H1 (cell line): ENCODE measurements around the gene NFIA. TPM values are rescaled to one million over a fixed set of nuclear protein-coding genes. Genes with fewer than 3 reads are reported as not detected.

Experiments
- CTCF ChIA-PET: fragments of 300-600 bp; sonication (Branson Sonifier 250); formaldehyde crosslinking; loops from one replicate; lab custom pipeline; 2021; ENCODE audit not compliant: partially characterized antibody; lab: Charles Lee
- POLR2A ChIA-PET: fragments of 300-600 bp; sonication (Branson Sonifier 250); formaldehyde crosslinking; loops from one replicate; lab custom pipeline; 2021; ENCODE audit warnings: inconsistent platforms; ENCODE audit not compliant: partially characterized antibody; lab: Charles Lee
- DNase-seq, 2 experiments: peaks; one replicate each; pipeline versions ENCODE4 v3.0.0 to v3.0.0-alpha.2; 2010 to 2022; ENCODE audit warnings: low spot score in 2 of 2, low read depth in 1 of 2, mixed read lengths in 1 of 2
- FAIRE-seq: peaks from 2 replicates; lab custom pipeline; 2011; peaks lifted over from hg19 to GRCh38; lab: Jason Lieb, UNC
- H2AFZ ChIP-seq: 2 replicates; pipeline ENCODE4 v1.8.1; 2012; ENCODE audit warnings: low read length, inconsistent platforms
- H2AK5ac ChIP-seq: 2 replicates; pipeline ENCODE4 v1.6.1; 2013; ENCODE audit warnings: low read depth, low read length
- H2BK120ac ChIP-seq: replicated peaks from 2 replicates; pipeline ENCODE3; 2013; ENCODE audit warnings: low read depth, low read length, inconsistent platforms
- H2BK12ac ChIP-seq: 2 replicates; pipeline ENCODE4 v1.6.1; 2013; ENCODE audit warnings: low read depth, low read length
- H2BK15ac ChIP-seq: 2 replicates; pipeline ENCODE4 v1.6.1; 2013; ENCODE audit warnings: low read length
- H2BK20ac ChIP-seq: 2 replicates; pipeline ENCODE4 v1.6.1; 2013; ENCODE audit warnings: low read length
- H2BK5ac ChIP-seq: 2 replicates; pipeline ENCODE4 v1.6.1; 2013; ENCODE audit warnings: low read depth, low read length
- H3K14ac ChIP-seq: 2 replicates; pipeline ENCODE4 v1.6.1; 2013; ENCODE audit warnings: inconsistent platforms; ENCODE audit not compliant: insufficient read length
- H3K18ac ChIP-seq: 2 replicates; pipeline ENCODE4 v1.6.1; 2013; ENCODE audit warnings: low read length; ENCODE audit errors: extremely low read depth
- H3K23ac ChIP-seq: 2 replicates; pipeline ENCODE4 v1.6.1; 2013; ENCODE audit warnings: inconsistent platforms; ENCODE audit not compliant: insufficient read length
- H3K23me2 ChIP-seq: 2 replicates; pipeline ENCODE4 v1.6.1; 2013; ENCODE audit warnings: low read depth, low read length
- H3K27ac ChIP-seq: 2 replicates; pipeline ENCODE4 v1.6.1; 2011; ENCODE audit warnings: low read depth, low read length, inconsistent platforms
- H3K27me3 ChIP-seq, 4 experiments: replicated peaks in 1 of 4; 1 replicate in 1 of 4; 2 replicates in 3 of 4; pipeline versions ENCODE4 v1.6.1 to v1.8.1; 2011 to 2013; ENCODE audit warnings: low read length in 3 of 4, mild to moderate bottlenecking in 3 of 4, inconsistent platforms in 2 of 4, mixed read lengths in 2 of 4, moderate library complexity in 1 of 4; ENCODE audit not compliant: control insufficient read depth in 3 of 4, insufficient read depth in 3 of 4; ENCODE audit errors: extremely low read depth in 1 of 4
- H3K36me3 ChIP-seq, 4 experiments: 2 replicates each; pipeline versions ENCODE4 v1.6.1 to v1.8.1; 2011 to 2013; ENCODE audit warnings: mild to moderate bottlenecking in 4 of 4, low read length in 3 of 4, moderate library complexity in 2 of 4, control low read depth in 1 of 4, inconsistent platforms in 1 of 4; ENCODE audit not compliant: insufficient read depth in 4 of 4, control insufficient read depth in 2 of 4
- H3K4ac ChIP-seq: replicated peaks from 2 replicates; pipeline ENCODE3; 2013; ENCODE audit warnings: low read length, low read depth, mixed read lengths, inconsistent platforms; ENCODE audit not compliant: insufficient read length
- H3K4me1 ChIP-seq, 4 experiments: replicated peaks in 1 of 4; 1 replicate in 1 of 4; 2 replicates in 3 of 4; pipeline versions ENCODE4 v1.6.1 to v1.8.1; 2011 to 2013; ENCODE audit warnings: low read length in 3 of 4, inconsistent platforms in 2 of 4, mixed read lengths in 1 of 4; ENCODE audit not compliant: insufficient read depth in 4 of 4, control insufficient read depth in 3 of 4
- H3K4me2 ChIP-seq, 2 experiments: 2 replicates each; pipeline versions ENCODE4 v1.6.1 to v1.8.1; 2011 to 2013; ENCODE audit warnings: low read depth in 2 of 2, low read length in 2 of 2, control low read depth in 1 of 2, inconsistent platforms in 1 of 2, mild to moderate bottlenecking in 1 of 2; ENCODE audit not compliant: insufficient read depth in 1 of 2
- H3K4me3 ChIP-seq, 4 experiments: fragments of 200-600, 300-600 bp in 1 of 4; sonication (generic), shearing (Covaris generic), sonication (Bioruptor Twin) in 1 of 4; 2 replicates each; pipeline versions ENCODE4 v1.5.1 to v1.8.1; 2011 to 2016; ENCODE audit warnings: low read length in 4 of 4, low read depth in 3 of 4, control low read depth in 2 of 4, inconsistent platforms in 2 of 4, mild to moderate bottlenecking in 2 of 4, mixed read lengths in 1 of 4, moderate library complexity in 1 of 4; ENCODE audit not compliant: insufficient read depth in 2 of 4; ENCODE audit errors: extremely low read depth in 1 of 4
- H3K56ac ChIP-seq: replicated peaks from 2 replicates; pipeline ENCODE3; 2013; ENCODE audit warnings: low read depth, mild to moderate bottlenecking, mixed read lengths, low read length, inconsistent platforms; ENCODE audit not compliant: insufficient read length
- H3K79me1 ChIP-seq: 2 replicates; pipeline ENCODE4 v1.6.1; 2013; ENCODE audit warnings: low read depth, low read length, control low read depth
- H3K79me2 ChIP-seq, 2 experiments: 2 replicates each; pipeline versions ENCODE4 v1.6.1 to v1.8.1; 2012 to 2013; ENCODE audit warnings: low read length in 2 of 2, mild to moderate bottlenecking in 2 of 2, inconsistent platforms in 1 of 2; ENCODE audit not compliant: insufficient read depth in 2 of 2, control insufficient read depth in 1 of 2
- H3K9ac ChIP-seq, 4 experiments: replicated peaks in 1 of 4; 1 replicate in 1 of 4; 2 replicates in 3 of 4; pipeline versions ENCODE4 v1.6.1 to v1.8.1; 2011 to 2013; ENCODE audit warnings: low read depth in 3 of 4, low read length in 3 of 4, control low read depth in 2 of 4, mild to moderate bottlenecking in 2 of 4, moderate library complexity in 2 of 4, inconsistent platforms in 1 of 4; ENCODE audit errors: extremely low read depth in 1 of 4
- H3K9me3 ChIP-seq, 2 experiments: 2 replicates each; pipeline versions ENCODE4 v1.6.1 to v1.8.1; 2012 to 2013; ENCODE audit warnings: mild to moderate bottlenecking in 2 of 2, moderate library complexity in 2 of 2, control low read depth in 1 of 2, inconsistent platforms in 1 of 2, low read depth in 1 of 2, low read length in 1 of 2, mixed read lengths in 1 of 2; ENCODE audit not compliant: insufficient read depth in 2 of 2
- H4K20me1 ChIP-seq, 2 experiments: replicated peaks in 1 of 2; 2 replicates each; pipeline versions ENCODE3 to v1.8.1; 2011 to 2013; ENCODE audit warnings: inconsistent platforms in 2 of 2, low read length in 2 of 2, mild to moderate bottlenecking in 1 of 2; ENCODE audit not compliant: insufficient read depth in 2 of 2, control insufficient read depth in 1 of 2
- H4K5ac ChIP-seq: 2 replicates; pipeline ENCODE4 v1.6.1; 2013; ENCODE audit warnings: low read length, low read depth, mixed read lengths, inconsistent platforms; ENCODE audit not compliant: insufficient read length
- H4K8ac ChIP-seq: 2 replicates; pipeline ENCODE4 v1.8.0; 2013; ENCODE audit warnings: mild to moderate bottlenecking, moderate library complexity, low read length, inconsistent platforms; ENCODE audit not compliant: insufficient read depth; ENCODE audit errors: extremely low read depth
- H4K91ac ChIP-seq: replicated peaks from 2 replicates; pipeline ENCODE3; 2013; ENCODE audit warnings: low read length, mixed read lengths, inconsistent platforms; ENCODE audit not compliant: insufficient read length
- BRCA1 ChIP-seq: IDR thresholded peaks from 2 replicates; pipeline ENCODE4 v1.6.1; 2012; ENCODE audit warnings: low read depth, low read length, improper control_type of control experiment
- CHD2 ChIP-seq: IDR thresholded peaks from 2 replicates; pipeline ENCODE4 v1.6.1; 2012; ENCODE audit warnings: low read length, improper control_type of control experiment
- GTF2F1 ChIP-seq: IDR thresholded peaks from 2 replicates; pipeline ENCODE4 v1.6.1; 2012; ENCODE audit warnings: low read depth, low read length, improper control_type of control experiment, borderline replicate concordance
- JUND ChIP-seq: IDR thresholded peaks from 2 replicates; pipeline ENCODE4 v1.6.1; 2011; ENCODE audit warnings: mild to moderate bottlenecking, improper control_type of control experiment, low read length
- NANOG ChIP-seq: IDR thresholded peaks from 2 replicates; pipeline ENCODE4 v1.6.1; 2011; ENCODE audit warnings: low read length, low read depth, mild to moderate bottlenecking, inconsistent platforms; ENCODE audit not compliant: insufficient read depth, poor library complexity, severe bottlenecking
- NRF1 ChIP-seq: IDR thresholded peaks from 2 replicates; pipeline ENCODE4 v1.6.1; 2011; ENCODE audit warnings: mild to moderate bottlenecking, low read depth, low read length, improper control_type of control experiment
- RFX5 ChIP-seq: IDR thresholded peaks from 2 replicates; pipeline ENCODE4 v1.6.1; 2011; ENCODE audit warnings: low read depth, low read length, improper control_type of control experiment, borderline replicate concordance
- RNF2 ChIP-seq: fragments of 200-900, 300-1000 bp; sonication (generic); IDR thresholded peaks from 2 replicates; pipeline ENCODE4 v1.7.1; 2016; ENCODE audit warnings: borderline replicate concordance, low read depth, mild to moderate bottlenecking, antibody characterized with exemption, low read length; ENCODE audit not compliant: poor library complexity, severe bottlenecking; ENCODE audit errors: missing control alignments
- SIN3A ChIP-seq, 2 experiments: IDR thresholded peaks in 1 of 2; conservative IDR thresholded peaks in 1 of 2; 2 replicates each; pipeline ENCODE4 v1.6.1; 2011 to 2012; ENCODE audit warnings: low read length in 2 of 2, improper control_type of control experiment in 1 of 2, low read depth in 1 of 2, mild to moderate bottlenecking in 1 of 2
- TCF12 ChIP-seq: IDR thresholded peaks from 2 replicates; pipeline ENCODE4 v1.6.1; 2011; ENCODE audit warnings: low read depth, mild to moderate bottlenecking, low read length
- ZNF274 ChIP-seq: IDR thresholded peaks from 2 replicates; pipeline ENCODE4 v1.7.0; 2012; ENCODE audit warnings: low read length, borderline replicate concordance; ENCODE audit errors: extremely low read depth
- WGBS, 2 experiments: shearing (Covaris generic) in 1 of 2; methylation state at CpG; one replicate each; pipeline versions ENCODE4 v1.1.6 to v1.1.7; 2013 to 2015; ENCODE audit warnings: low lambda C conversion rate in 2 of 2, mixed read lengths in 2 of 2, inconsistent platforms in 1 of 2, low coverage in 1 of 2, missing lambda C conversion rate in 1 of 2; ENCODE audit not compliant: insufficient replicate concordance in 2 of 2, insufficient coverage in 1 of 2, insufficient read length in 1 of 2; ENCODE audit errors: extremely low coverage in 1 of 2, missing lambda C conversion rate in 1 of 2; 5-methylcytosine and 5-hydroxymethylcytosine counted together
- polyA plus RNA-seq, 7 experiments: library from polyadenylated mRNA; depleted of rRNA in 3 of 7; stranded (reverse) in 5 of 7; unstranded in 2 of 7; fragments of >200 nt in 5 of 7; fragments of 200-250 nt in 2 of 7; gene quantifications; 1 replicate in 5 of 7; 2 replicates in 1 of 7; 4 replicates in 1 of 7; pipeline versions ENCODE4 v1.2.1 to v1.2.3, GENCODE V29; 2011 to 2013; ENCODE audit warnings: missing spikeins in 2 of 7, mixed read lengths in 2 of 7
- total RNA-seq: library from RNA; stranded (reverse); fragmentation: NEBNext Ultra II Directional; extraction: Animal tissue kit (Norgen Biotek cat#: 25700); gene quantifications from 2 replicates; pipeline ENCODE4 v1.2.1, GENCODE V29; 2021

NFIA gene
- total and polyA plus RNA-seq, 2 of the 8 experiments (the other 6 are each of a cell fraction or from before 2014, with no cell fraction given), result 1.8 to 2.3 TPM

- Histone ChIP-seq H3K4me1 (peaks cover 0 to 9% (median under 1%) of the 10 kb centered on the region in 4 experiments; a peak in 3 of 7 replicates), H3K4me2 (no peak overlapping the region), H2AFZ (no peak overlapping the region), H4K5ac (no peak overlapping the region), H3K9ac (no peak overlapping the region), H2AK5ac (no peak overlapping the region), H3K14ac (no peak overlapping the region), H4K8ac (no peak overlapping the region), H3K79me2 (no peaks in the 10 kb centered on the region), H3K23ac (no peak overlapping the region), H2BK120ac (no peak overlapping the region), H3K56ac (no peak overlapping the region), H3K27me3 (no peaks in the 10 kb centered on the region), H3K23me2 (no peaks in the 10 kb centered on the region), H4K20me1 (no peaks in the 10 kb centered on the region), H3K36me3 (no peaks in the 10 kb centered on the region), H3K4me3 (no peak overlapping the region), H2BK20ac (no peak overlapping the region), H3K27ac (no peak overlapping the region), H3K9me3 (no peaks in the 10 kb centered on the region), H2BK12ac (no peak overlapping the region), H4K91ac (no peak overlapping the region), H3K79me1 (no peaks in the 10 kb centered on the region), H3K4ac (no peak overlapping the region), H2BK5ac (no peak overlapping the region), H3K18ac (no peak overlapping the region), H2BK15ac (no peak overlapping the region)
- FAIRE-seq, result no peak
- ChIA-PET CTCF (interaction anchor here (0.8 to 1.5 kb wide), 7 partner anchors 10 to 565 kb away, joined by 3 to 6 read pairs (median 4); no protein-coding TSS in a partner anchor), POLR2A (no interaction called here)
- TF ChIP-seq TCF12, result no peak
- TF ChIP-seq SIN3A (conservative IDR thresholded peaks at IDR 0.05 in 1 of 2, IDR thresholded peaks at IDR 0.05 in 1 of 2; ENCODE audit: low read depth in 1 of 2, low read length in 2 of 2), result no peak
- TF ChIP-seq NANOG, result no peak
- no peak for TF ChIP-seq RNF2
- TF ChIP-seq CHD2, result no peak
- no peak for TF ChIP-seq NRF1
- TF ChIP-seq BRCA1, result no peak
- no peak for TF ChIP-seq RFX5
- TF ChIP-seq JUND, result no peak
- no peak for TF ChIP-seq GTF2F1
- TF ChIP-seq ZNF274, result no peak
- 80% methylated on average over 7 of the region's 7 CpGs; no CpG with 5 or more reads in 1 of the 2 experiments for WGBS, 2 experiments
- DNase-seq, result no peak
These were observed 365.6 kb downstream of the NFIA start for GRCh38 chr1:61447968-61448430.
